ENCODE results near the gene UGT1A9.

GRCh38 chr2:233638836-233639235, 32.9 kb upstream of the UGT1A9 start:
- TF ChIP-seq ELF4 (CRISPR knock-in tag; IDR thresholded peaks at IDR 0.05; ENCODE audit: borderline replicate concordance) = no peak
- no peak for TF ChIP-seq ZNF414 (CRISPR knock-in tag; IDR thresholded peaks at IDR 0.05)
- TF ChIP-seq TCF12 (IDR thresholded peaks at IDR 0.05) = no peak
- no peak for TF ChIP-seq TCF12 (CRISPR knock-in tag; IDR thresholded peaks at IDR 0.05)
- no peak for TF ChIP-seq SETDB1 (CRISPR knock-in tag; IDR thresholded peaks at IDR 0.05; ENCODE audit: borderline replicate concordance)
- TF ChIP-seq CTCF (CRISPR knock-in tag; IDR thresholded peaks at IDR 0.05) = no peak
- TF ChIP-seq HIVEP1 (CRISPR knock-in tag; IDR thresholded peaks at IDR 0.05) = no peak
- TF ChIP-seq UBTF (CRISPR knock-in tag; IDR thresholded peaks at IDR 0.05) = no peak
- no peak for TF ChIP-seq FOXP4 (CRISPR knock-in tag; IDR thresholded peaks at IDR 0.05)
- no peak for TF ChIP-seq ZNF580 (CRISPR knock-in tag; IDR thresholded peaks at IDR 0.05; ENCODE audit: borderline replicate concordance, low read depth)
- TF ChIP-seq FOXK2 (IDR thresholded peaks at IDR 0.05) = no peak
- TF ChIP-seq TIGD3 (CRISPR knock-in tag; IDR thresholded peaks at IDR 0.05; ENCODE audit: borderline replicate concordance) = no peak
- no peak for TF ChIP-seq E2F1 (CRISPR knock-in tag; IDR thresholded peaks at IDR 0.05)
- no peak for TF ChIP-seq EZH2 (conservative IDR thresholded peaks at IDR 0.05; ENCODE audit: low read depth, low read length)
- no peak for TF ChIP-seq ZNF431 (CRISPR knock-in tag; IDR thresholded peaks at IDR 0.05; ENCODE audit: borderline replicate concordance, low read depth)
